ENCODE data around the gene LCOR.

LCOR gene

DNA sequence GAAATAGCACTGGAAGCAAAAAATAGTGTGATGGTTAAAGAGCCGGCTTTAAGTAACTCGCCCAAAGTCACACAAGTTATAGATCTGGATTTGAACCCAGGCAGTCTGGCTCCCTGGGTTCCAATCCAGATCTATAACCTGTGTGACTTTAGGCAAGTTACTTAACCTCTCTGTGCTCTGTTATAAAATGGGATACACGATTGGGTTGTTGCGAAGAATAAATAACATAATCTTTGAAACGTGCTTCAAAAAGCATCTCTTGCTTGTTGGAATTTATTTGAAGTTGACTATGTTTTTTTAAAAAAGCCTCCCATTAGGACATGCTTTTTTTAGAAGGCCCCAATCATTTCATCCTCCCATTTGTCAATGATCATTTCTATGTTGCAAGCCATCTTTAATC lies 3.5 kb upstream of the LCOR start:
- peaks cover 7% of the 10 kb centered on the region for H3K4me1 ChIP-seq (ENCODE audit: control insufficient read depth, low read depth, low read length)
- no peak overlapping the region for H3K4me3 ChIP-seq (ENCODE audit: low read length)
- H3K9me3 ChIP-seq (ENCODE audit: control insufficient read depth, low read depth, low read length): no peaks in the 10 kb centered on the region
- no peak overlapping the region for H3K27ac ChIP-seq (ENCODE audit: low read length)
- H3K27me3 ChIP-seq (ENCODE audit: control insufficient read depth, insufficient read depth, low read length): no peaks in the 10 kb centered on the region
- H3K9ac ChIP-seq (ENCODE audit: low read length): no peak overlapping the region
- H3K36me3 ChIP-seq (ENCODE audit: control insufficient read depth, low read depth, low read length): no peaks in the 10 kb centered on the region

DNA sequence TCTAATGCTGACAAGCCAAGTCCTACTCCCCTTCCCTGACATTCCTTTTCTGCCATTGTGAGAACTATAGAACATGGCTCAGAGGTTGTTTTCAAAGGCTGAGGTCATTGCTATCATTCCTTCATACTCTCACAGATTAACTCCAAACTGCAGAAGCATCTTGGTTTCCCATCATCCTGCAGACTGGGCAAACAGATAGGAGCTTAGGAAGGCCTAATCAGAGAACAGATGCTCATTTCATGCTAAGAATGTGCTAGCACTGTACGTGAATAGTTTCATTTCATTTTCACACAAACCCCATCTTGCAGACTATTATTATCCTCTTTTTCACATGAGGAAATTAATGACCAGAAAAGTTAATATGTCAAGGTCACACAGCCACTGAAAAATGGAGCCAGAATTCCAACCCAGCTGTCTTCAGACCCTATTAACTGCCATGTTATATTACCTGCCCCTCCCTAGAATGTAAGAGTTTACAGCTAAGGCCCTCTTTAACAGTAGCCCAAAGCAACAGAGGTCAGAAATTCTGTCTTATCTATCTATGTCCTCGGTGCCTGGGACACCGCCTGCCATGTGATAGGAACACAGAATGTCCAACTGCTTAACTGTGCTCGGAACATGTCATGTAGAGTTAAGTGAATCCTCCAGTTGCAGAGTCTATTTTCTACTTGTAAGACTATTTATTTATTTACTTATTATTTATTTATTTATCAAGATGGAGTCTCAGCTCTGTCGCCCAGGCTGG lies 2.9 kb upstream of the LCOR start:
- Histone ChIP-seq H3K4me1 (ENCODE audit: control insufficient read depth, low read depth, low read length) (peaks cover 10% of the 10 kb centered on the region), H3K27ac (ENCODE audit: low read length) (no peak overlapping the region), H3K9me3 (ENCODE audit: control insufficient read depth, low read depth, low read length) (no peaks in the 10 kb centered on the region), H3K36me3 (ENCODE audit: control insufficient read depth, low read depth, low read length) (no peaks in the 10 kb centered on the region), H3K4me3 (ENCODE audit: low read length) (no peak overlapping the region), H3K27me3 (ENCODE audit: control insufficient read depth, insufficient read depth, low read length) (no peaks in the 10 kb centered on the region), H3K9ac (ENCODE audit: low read length) (no peak overlapping the region)

DNA sequence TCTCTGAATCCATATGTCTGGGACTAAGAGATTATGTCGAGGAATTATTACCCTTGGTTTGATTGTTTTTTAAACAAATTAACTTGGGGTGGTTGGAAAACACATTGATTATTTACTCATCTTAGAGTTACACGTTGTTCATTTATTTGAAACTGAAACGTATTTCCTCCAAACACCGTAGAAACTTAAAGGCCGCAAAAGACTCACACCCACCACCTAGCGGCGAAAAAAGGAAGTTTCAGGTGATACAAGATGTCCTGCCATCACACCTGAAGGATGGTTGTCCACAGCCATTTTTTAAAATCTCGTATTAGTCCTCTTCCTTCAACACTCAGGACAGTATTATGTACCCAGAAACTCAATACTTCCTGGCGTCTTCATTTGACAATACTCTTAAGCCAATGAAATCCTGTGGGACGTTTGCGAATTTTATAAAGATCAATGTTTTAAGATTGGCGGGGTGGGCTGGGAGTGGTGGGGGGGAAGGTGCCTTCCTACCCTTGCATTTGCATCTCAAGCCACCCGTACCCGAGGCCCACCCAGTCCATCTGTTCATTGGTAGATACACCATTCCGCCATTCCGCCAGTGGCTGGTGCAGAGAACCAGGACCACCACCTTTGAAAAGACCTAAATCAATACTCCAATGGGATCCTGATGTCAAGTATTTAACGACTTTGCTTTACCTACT lies 1.4 kb upstream of the LCOR start:
- H3K9me3 ChIP-seq (ENCODE audit: control insufficient read depth, low read depth, low read length): no peaks in the 10 kb centered on the region
- H3K27ac ChIP-seq (ENCODE audit: low read length): no peak overlapping the region
- H3K27me3 ChIP-seq (ENCODE audit: control insufficient read depth, insufficient read depth, low read length): no peaks in the 10 kb centered on the region
- peak overlapping the region; percentile 68 for H3K4me3 ChIP-seq (ENCODE audit: low read length)
- peaks cover 15% of the 10 kb centered on the region for H3K4me1 ChIP-seq (ENCODE audit: control insufficient read depth, low read depth, low read length)
- no peaks in the 10 kb centered on the region for H3K36me3 ChIP-seq (ENCODE audit: control insufficient read depth, low read depth, low read length)
- no peak overlapping the region for H3K9ac ChIP-seq (ENCODE audit: low read length)

DNA sequence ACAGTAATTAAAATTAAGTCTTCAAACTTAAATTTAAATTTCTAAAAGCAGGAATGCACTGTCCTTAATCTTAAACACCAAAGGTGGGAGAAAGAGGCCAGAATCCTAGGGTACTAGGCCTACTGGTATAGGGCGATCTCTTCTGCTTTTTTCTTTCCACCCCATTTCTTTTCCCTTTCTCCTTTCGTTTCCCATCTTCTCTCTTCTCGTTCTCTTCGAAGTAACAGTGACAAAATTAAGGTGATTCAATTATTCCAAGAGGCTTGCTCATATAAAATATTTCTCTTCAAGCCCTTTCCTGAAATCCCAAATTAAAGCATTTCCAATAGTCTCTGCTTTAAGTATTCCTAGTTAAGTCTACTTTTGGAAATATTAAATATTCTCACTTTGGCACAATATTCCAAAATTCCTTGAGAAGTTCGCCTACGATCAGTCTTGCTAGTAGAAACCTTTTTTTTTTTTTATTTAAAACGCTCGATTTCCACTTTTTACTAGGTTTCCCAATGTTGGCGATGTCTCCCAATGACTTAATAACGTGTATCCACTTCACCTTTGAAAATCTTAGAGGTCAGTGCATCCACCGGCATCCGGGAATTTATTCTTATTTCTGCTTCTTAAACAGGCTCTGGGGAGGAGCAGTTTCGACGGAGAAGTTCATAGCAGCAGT lies 765 bp upstream of the LCOR start:
- peak overlapping the region; percentile 53 for H3K9ac ChIP-seq (ENCODE audit: low read length)
- H3K27me3 ChIP-seq (ENCODE audit: control insufficient read depth, insufficient read depth, low read length): no peaks in the 10 kb centered on the region
- no peaks in the 10 kb centered on the region for H3K36me3 ChIP-seq (ENCODE audit: control insufficient read depth, low read depth, low read length)
- H3K4me1 ChIP-seq (ENCODE audit: control insufficient read depth, low read depth, low read length): peaks cover 20% of the 10 kb centered on the region
- H3K27ac ChIP-seq (ENCODE audit: low read length): no peak overlapping the region
- H3K9me3 ChIP-seq (ENCODE audit: control insufficient read depth, low read depth, low read length): no peaks in the 10 kb centered on the region
- H3K4me3 ChIP-seq (ENCODE audit: low read length): peak overlapping the region; percentile 68

DNA sequence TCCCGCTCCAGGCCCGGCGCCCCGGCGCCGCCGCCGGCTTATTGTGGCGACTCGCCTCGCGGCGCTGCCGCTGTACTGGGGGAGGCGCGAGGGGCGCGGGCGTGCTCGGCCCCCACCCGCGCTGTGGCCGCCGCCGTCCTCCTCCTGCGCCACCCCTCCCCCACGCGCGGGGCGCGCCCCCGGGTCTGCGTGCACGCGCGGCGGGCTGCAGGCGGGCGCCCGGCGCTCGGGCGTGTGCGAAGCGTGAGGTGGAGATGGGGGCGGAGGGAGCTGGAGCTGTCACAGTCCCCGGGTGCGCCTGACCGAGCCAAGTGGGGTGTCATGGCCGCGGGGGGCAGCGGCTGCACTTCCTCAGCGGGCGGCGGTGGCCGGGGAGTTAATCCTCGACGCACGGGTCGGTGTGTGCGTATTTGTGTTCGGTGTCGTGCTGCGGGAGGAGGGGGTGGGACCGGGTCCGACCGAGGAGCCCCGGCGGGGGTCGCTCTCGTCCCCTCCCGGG lies 672 bp downstream of the LCOR start:
- Histone ChIP-seq H3K27me3 (ENCODE audit: control insufficient read depth, insufficient read depth, low read length) (no peaks in the 10 kb centered on the region), H3K4me1 (ENCODE audit: control insufficient read depth, low read depth, low read length) (peaks cover 23% of the 10 kb centered on the region), H3K4me3 (ENCODE audit: low read length) (peak overlapping the region; percentile 63), H3K36me3 (ENCODE audit: control insufficient read depth, low read depth, low read length) (no peaks in the 10 kb centered on the region), H3K9ac (ENCODE audit: low read length) (peak overlapping the region; percentile 63), H3K27ac (ENCODE audit: low read length) (no peak overlapping the region), H3K9me3 (ENCODE audit: control insufficient read depth, low read depth, low read length) (no peaks in the 10 kb centered on the region)

DNA sequence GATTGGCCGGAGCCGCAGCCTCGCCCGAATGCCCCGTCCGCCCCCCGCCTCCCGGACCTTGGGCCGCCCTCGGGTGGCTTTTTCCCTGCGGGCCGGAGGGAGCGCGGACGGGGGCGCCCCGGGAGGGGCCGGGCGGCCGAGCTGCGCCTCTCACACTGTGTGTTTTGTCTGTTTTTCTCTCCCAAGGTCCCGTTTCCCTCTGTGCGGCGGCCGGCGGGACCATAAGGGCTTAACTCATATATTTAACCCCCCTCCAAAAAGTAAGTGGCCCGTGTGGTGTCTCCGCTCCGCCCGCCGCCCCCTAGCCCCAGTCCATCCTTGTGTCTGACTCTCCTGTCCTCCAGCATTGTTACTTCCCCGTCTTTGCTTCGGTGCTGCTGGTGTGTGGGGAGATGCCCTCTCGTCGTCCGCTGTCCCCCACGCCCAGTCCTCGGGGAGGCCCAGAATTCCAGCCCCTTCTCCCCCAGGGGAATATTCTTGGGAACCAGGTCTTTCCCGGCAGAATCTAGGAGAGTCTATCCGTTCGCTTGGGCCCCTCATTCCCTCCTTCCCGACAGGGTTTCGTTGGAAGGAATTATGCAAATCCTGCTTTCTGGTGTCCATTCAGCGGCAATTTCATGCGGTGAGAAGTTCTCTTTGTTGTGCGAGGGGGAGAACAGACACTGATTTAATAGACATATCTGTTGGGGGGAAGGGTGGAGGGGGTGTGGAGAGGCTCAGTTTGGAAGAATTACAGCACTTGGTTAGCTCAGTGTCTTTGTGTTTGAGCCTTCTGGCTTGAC lies 1.3 kb downstream of the LCOR start:
- Histone ChIP-seq H3K4me3 (ENCODE audit: low read length) (peak overlapping the region; percentile 63), H3K27me3 (ENCODE audit: control insufficient read depth, insufficient read depth, low read length) (no peaks in the 10 kb centered on the region), H3K4me1 (ENCODE audit: control insufficient read depth, low read depth, low read length) (peaks cover 23% of the 10 kb centered on the region), H3K36me3 (ENCODE audit: control insufficient read depth, low read depth, low read length) (no peaks in the 10 kb centered on the region), H3K27ac (ENCODE audit: low read length) (peak overlapping the region; percentile 7), H3K9ac (ENCODE audit: low read length) (peak overlapping the region; percentile 63), H3K9me3 (ENCODE audit: control insufficient read depth, low read depth, low read length) (no peaks in the 10 kb centered on the region)

DNA sequence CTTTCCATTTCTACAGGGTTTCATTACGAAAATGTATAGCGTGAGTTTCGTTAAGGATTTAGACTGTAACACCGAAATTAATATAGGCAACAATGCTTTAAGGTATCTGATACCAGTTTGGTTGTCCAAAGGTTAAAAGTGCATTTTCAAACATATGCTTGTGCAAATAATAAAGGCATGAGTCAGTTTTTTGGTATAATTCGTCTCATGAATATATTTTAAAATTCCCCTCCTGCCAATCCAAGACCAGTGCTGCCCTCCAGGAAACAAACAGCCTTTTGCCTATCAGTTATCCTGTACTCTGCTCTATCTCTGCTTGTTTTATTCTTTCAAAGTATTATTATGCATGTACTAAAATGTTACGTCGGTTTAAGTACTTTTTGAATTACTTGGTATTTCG lies 2.0 kb downstream of the LCOR start:
- H3K4me3 ChIP-seq (ENCODE audit: low read length): peak overlapping the region; percentile 63
- H3K27me3 ChIP-seq (ENCODE audit: control insufficient read depth, insufficient read depth, low read length): no peaks in the 10 kb centered on the region
- no peak overlapping the region for H3K27ac ChIP-seq (ENCODE audit: low read length)
- H3K4me1 ChIP-seq (ENCODE audit: control insufficient read depth, low read depth, low read length): peaks cover 23% of the 10 kb centered on the region
- H3K9me3 ChIP-seq (ENCODE audit: control insufficient read depth, low read depth, low read length): no peaks in the 10 kb centered on the region
- peak overlapping the region; percentile 63 for H3K9ac ChIP-seq (ENCODE audit: low read length)
- H3K36me3 ChIP-seq (ENCODE audit: control insufficient read depth, low read depth, low read length): no peaks in the 10 kb centered on the region

DNA sequence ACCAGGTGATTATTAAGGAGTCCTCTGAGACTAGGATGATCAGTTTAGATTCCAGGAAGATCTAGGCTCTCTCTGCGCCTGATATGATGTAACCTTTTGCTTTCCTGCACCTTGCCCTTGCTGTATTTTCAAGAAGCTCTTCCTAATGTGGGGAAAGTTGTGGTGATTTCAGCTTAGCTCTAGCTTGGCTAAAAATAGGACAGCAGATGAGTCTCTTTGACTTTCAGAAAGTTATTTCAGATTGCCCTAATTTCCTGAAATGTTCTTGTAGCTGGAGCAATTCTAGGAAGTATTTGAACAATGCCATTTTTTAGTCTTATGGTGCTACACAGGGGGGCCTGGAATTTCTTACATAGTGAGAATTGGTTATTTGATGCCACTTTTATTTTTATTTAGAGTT lies 3.8 kb downstream of the LCOR start:
- Histone ChIP-seq H3K4me3 (ENCODE audit: low read length) (no peak overlapping the region), H3K27me3 (ENCODE audit: control insufficient read depth, insufficient read depth, low read length) (no peaks in the 10 kb centered on the region), H3K9ac (ENCODE audit: low read length) (no peak overlapping the region), H3K4me1 (ENCODE audit: control insufficient read depth, low read depth, low read length) (peaks cover 21% of the 10 kb centered on the region), H3K36me3 (ENCODE audit: control insufficient read depth, low read depth, low read length) (no peaks in the 10 kb centered on the region), H3K27ac (ENCODE audit: low read length) (no peak overlapping the region), H3K9me3 (ENCODE audit: control insufficient read depth, low read depth, low read length) (no peaks in the 10 kb centered on the region)

DNA sequence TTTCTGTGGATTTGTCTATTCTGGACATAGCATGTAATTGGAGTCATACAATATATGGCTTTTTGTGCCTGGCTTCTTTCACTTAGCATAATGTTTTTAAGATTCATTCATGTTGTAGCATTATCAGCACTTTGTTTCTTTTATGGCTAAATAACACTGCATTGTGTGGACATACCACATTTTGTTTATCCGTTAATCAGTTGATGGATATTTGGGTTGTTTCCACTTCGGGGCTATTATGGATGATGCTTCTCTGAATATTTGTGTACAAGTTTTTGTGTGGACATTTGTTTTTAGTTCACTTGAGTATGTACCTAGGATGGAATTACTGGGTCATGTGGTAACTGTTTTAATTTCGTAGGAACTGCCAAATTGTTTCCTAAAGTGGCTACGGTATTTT lies 6.4 kb downstream of the LCOR start:
- Histone ChIP-seq H3K4me1 (ENCODE audit: control insufficient read depth, low read depth, low read length) (peaks cover 15% of the 10 kb centered on the region), H3K27ac (ENCODE audit: low read length) (no peak overlapping the region), H3K36me3 (ENCODE audit: control insufficient read depth, low read depth, low read length) (no peaks in the 10 kb centered on the region), H3K9me3 (ENCODE audit: control insufficient read depth, low read depth, low read length) (no peaks in the 10 kb centered on the region), H3K27me3 (ENCODE audit: control insufficient read depth, insufficient read depth, low read length) (no peaks in the 10 kb centered on the region), H3K9ac (ENCODE audit: low read length) (no peak overlapping the region), H3K4me3 (ENCODE audit: low read length) (no peak overlapping the region)

DNA sequence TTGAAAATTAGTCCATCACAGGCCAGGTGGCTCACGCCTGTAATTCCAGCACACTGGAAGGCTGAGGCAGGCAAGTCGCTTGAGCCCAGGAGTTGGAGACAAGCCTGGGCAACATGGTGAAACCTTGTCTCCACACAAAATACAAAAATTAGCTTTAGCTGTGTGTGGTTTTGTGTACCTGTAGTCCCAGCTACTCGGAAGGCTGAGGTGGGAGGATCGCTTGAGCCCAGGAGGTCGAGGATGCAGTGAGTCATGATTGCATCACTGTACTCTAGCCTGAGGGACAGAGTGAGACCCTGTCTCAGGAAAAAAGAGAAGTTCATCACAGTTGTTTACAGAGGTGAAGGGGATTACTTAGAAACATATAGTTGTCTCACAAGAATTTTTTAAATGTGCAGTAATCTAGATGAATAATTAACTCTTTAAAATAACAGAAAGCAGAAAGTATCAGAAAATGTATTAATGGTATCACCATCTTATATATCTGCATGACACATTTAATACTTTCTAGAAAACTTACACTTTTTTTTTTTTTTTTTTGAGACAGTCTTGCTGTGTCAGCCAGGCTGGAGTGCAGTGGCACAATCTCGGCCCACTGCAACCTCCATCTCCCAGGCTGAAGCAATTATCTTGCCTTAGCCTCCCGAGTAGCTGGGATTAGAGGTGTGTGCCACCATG lies 8.9 kb downstream of the LCOR start:
- Histone ChIP-seq H3K4me1 (ENCODE audit: control insufficient read depth, low read depth, low read length) (peaks cover 14% of the 10 kb centered on the region), H3K9ac (ENCODE audit: low read length) (no peak overlapping the region), H3K9me3 (ENCODE audit: control insufficient read depth, low read depth, low read length) (no peaks in the 10 kb centered on the region), H3K4me3 (ENCODE audit: low read length) (no peak overlapping the region), H3K36me3 (ENCODE audit: control insufficient read depth, low read depth, low read length) (no peaks in the 10 kb centered on the region), H3K27me3 (ENCODE audit: control insufficient read depth, insufficient read depth, low read length) (no peaks in the 10 kb centered on the region), H3K27ac (ENCODE audit: low read length) (no peak overlapping the region)
